NCI-H1092 (cell line): ENCODE results near the gene RAB17.
"Not testable (repeated sequence)": the region's sequence is repeated elsewhere in the genome, so short reads cannot be mapped to it uniquely, and the experiment has no call there.

Source experiments
- DNase-seq: peaks from one replicate; lab custom pipeline; 2025; lab: John Stamatoyannopoulos, UW

Gene RAB17

DNA sequence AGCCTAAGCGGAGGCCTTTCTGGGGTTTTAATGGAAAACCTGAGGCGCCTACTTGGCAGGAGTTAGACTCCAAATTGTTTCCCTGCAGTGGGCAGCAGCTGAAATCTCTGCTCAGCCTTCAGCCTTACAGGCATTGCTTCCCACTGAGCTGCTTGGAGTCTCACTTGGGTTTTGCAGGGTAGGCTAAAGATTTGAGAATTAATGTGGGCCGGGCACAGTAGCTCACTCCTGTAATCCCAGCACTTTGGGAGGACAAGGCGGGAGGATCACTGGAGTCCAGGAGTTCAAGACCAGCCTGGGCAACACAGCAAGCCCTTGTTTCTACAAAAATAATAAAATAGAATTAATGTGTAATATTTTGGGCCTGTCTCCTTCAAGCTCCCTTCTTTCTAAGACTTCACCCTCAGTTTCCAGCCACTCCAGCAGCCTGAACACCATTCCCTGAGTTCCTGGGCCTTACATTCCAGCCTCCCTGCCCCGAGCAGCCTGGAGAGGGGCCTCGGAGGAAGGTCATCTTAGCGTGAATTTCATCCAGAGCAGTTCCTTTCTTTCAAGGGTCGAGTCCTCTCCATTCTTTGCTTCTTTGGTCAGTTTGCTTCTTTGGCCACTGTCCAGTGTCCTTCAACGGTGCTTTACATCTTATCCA lies 9.1 kb upstream of the RAB17 start:
- DNase-seq, result no peak

DNA sequence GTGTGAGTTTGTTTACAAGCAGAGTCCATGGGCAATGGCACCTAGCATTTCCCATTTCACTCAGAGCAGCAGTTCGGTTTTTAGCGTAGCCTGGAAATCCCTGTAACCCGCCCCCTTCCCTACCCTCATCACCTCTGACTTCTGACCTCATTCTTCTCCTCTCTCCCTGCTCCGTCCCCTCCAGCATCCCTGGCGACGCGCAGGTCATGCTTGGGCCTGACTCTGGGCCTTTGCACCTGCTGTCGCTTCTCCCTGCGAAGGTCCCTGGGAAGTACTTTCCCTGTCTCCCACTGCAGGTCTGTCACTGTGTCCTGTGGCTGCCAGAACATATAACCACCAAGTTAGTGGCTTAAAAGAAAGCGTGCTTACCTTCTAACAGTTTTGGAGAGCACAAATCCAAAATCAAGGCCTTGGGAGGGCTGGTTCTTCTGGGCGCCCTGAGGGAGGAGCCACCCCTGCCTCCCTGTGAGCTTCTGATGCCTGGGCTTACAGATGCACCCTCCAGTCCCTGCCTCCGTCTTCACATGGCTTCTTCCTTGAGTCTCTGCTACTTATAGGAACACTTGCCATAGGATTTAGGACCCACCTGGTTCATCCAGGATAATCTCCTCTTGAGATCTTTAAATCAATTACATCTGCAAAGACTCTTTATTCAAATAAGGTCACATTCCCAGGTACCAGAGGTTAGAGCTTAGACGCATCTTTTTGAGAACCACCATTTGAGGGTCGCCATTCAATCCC lies 8.1 kb upstream of the RAB17 start:
- DNase-seq, result no peak

DNA sequence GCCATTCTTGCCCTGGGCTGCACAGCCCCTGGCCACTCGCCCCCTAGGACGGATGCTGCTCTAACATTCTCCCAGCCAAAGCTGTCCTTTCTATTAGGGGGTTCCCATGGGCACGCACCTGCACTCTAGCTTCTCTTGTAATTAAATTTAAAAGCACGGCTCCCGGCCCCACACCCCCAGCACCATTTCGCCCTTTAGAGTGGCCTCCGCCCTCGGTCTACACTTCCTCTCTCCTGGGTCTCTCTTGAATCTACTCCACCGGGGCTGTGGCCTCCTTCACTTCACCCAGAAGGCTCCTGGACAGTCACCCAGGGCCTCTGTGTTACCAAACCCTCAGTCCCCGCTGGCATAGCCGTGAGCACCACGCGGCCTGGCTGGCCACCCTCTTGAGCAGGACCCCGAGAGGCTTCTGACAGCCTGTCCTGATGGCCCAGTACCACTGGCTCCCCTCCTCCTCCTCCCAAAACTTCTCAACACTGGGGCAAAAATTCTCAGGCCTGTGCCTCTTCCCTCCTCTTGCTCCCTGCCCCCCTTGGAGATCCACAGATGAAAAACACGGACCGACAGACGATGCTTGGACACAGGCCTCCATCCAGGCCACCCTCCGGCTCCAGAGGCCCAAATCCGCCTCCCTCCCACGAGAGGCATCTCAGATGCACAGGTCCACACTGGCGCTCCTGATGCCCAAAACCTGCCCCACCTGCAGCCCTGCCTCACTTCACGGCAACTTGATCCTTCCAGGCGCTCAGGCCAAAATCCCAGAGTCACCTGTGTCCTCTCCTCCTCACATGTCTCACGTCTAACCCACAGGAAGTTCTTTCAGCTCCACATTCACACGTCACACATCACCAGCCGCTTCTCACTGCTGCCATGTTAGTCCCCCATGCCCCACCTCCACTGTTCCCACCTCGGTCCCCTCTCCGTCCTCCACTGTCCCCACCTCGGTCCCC lies 6.9 kb upstream of the RAB17 start:
- no peak for DNase-seq

DNA sequence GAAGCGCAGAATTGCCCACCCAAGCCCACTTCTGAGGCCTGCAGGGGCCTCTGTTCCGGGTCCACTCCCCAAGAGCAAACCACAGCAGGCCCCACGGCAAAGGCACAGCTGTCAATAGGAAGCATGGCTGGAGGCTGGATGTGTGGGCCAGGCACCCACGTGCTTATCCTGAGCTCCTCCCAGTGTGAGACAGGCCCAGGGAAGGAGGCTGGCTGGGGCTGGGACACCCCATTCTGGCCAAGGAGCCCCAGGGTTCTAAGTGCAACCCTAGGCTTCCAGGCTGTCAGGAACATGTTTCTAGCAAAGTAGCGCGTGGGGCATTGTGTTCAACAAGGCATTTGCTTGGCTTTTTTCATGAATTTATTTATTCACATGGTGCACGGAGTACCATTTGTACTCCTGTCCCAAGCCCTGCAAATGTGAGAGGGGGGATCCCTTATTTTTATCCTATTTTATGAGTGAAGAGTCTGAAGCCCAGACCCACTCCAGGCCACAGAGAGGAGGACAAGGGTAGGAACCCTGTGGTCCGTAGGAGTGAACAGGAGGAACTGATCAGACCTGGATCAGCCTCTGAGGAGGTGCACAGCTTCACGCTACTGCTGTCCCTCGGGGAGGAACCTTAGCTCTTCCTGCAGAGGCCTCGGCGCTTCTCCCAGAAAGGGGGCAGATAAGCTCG lies 6.1 kb upstream of the RAB17 start:
- no peak for DNase-seq

DNA sequence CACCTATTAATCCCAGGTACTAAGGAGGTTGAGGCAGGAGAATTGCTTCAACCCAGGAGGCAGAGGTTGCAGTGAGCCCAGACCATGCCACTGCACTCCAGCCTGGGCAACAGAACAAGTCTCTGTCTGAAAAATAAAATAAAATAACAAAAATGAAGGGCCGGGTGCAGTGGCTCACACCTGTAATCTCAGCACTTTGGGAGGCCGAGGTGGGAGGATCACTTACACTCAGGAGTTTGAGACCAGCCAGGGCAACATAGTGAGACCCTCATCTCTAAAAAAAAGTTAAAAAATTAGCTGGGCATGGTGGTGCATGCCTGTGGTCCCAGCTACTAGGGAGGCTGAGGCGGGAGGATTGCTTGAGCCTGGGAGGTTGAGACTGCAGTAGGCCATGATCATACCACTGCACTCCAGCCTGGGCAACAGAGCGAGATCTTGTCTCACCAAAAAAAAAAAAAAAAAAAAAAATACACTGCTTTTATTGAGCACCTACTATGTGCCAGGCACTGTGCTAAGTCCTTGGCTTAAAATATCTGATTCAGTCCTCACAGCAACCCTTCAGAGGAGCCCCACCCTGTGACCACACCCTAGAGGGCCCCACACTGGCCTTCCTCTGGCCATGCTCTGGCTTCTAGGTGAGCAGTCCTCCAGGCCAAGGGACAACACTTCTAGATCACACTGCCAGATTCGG lies 5.4 kb upstream of the RAB17 start:
- not testable (repeated sequence) for DNase-seq

DNA sequence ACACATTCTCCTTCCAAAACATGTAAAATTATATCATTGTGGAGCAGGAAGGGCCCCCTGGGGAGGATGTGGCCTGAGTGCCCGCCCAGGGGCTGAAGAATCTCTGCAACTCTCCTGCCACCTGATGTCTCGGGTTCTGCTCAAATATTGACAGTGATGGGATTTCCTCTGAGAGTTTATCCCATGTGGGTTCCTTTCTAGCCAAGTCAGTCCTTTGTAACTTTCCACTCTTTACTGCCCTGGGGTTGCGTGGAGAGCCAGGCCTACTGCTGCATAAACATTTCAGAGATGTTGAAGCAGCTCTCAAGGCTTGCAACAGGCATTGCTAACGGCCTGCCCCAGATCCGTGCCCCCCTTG lies 4.0 kb upstream of the RAB17 start:
- no peak for DNase-seq

DNA sequence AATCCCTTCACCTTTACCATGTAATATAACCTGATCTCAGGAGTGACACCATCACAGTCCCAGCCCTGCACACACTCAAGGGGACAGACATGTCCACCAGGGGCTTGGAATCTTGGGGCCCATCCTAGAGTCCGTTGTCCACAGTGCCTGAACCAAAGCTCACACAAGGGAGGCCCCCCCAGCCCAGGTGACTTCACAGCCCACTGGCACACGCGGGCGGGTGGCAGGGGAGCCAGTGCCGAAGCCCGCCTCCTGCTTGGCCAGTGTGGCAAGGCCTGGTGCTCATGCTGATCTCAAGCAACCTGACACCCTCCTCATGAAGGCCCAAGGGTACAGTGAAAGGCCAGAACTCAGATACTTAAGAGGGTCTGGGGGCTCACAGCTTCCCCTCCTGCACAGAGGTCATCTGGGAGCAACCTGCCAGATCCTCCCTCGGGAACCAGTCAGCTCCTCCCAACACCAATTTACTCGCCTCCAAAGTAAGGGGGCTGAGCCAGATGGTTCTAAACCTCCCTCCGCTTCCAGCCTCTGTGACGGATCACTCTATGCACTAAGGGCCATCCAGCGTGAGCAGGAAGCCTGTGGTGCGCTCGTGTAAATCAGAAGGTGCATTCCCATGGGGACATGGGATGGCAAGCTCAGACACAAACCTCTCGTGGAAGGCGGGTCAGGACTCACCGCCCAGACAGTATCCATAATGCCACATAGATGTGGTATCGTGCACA lies 3.2 kb upstream of the RAB17 start:
- DNase-seq, result no peak

DNA sequence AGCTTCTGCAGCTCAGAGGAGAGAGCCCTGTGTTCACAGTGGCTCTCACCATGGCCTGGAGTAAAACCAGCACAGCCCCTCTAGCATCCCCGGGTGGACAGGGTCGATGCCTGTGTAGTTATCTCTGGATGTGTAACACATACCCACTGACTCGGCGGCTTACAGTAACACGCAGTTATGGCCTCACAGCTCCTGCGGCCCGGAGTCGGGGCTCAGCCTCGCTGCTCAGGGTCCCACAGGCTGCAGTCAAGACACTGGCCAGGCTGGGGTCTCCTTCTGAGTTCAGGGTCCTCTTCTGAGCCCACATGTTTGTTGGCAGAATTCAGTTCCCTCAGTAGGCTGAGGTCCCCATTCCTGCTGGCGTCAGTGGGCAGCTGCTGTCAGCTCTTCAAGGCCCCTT lies 2.5 kb upstream of the RAB17 start:
- DNase-seq, result no peak

DNA sequence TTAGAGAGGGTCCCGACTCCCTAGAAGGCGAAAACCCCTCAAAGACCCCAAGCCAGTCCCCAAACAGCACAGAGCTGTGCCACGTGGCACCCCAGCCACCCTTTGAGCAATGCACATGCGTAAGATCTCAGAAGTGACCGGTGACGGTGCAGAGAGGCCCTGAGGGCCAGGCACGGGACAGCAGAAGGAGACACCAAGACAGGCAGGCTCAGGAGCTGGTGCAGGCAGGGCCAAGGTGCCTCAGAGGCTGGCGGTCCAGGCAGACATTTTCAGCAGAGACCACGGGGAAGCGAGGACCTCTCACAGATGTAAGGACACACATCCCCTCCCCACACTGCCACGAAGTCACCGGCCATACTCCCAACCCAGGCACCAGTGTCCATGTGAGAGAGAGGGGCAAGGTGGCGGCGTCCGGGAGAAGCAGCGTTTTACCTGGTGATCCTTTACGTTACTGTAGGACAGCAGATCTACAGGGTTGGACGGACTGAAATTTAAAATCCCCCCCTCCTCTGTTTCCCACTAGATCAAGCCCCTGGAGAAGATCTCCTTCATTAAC lies 2.0 kb upstream of the RAB17 start:
- no peak for DNase-seq

DNA sequence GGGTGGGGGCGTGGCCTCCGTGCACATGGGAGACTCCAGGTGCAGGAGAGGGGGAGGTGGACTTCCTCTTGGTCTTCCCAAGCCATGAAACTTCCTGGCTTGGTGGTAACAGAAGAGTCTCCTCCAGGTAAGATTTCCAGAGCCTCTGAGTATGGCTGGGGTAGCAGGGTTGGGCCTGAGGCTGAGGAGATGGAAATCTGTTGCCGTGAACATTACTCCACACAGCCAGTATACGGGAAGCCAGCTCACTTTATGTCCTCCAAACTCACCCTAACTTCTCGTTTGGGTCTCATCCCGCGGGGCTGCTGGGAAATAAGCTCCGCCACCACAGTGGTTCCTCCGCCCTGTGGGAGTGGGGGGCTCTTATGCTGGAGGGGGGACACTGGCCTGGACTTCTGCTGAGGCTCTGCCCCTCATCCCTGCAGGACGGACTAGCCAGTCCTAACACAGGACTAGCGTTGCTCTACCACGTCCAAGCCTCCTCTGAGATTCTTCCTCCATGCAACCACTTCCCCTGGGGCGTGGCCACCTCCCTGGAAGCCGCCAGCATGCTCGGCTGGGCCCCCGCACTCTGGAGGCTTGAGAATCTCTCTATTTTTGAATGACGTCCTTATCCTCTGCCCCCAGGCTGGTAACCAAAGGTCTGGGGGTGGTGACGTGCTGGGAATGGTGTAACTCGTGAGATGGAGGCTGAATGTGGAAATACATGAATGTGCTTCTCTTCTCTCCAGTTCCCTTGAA lies 777 bp upstream of the RAB17 start:
- no peak for DNase-seq

DNA sequence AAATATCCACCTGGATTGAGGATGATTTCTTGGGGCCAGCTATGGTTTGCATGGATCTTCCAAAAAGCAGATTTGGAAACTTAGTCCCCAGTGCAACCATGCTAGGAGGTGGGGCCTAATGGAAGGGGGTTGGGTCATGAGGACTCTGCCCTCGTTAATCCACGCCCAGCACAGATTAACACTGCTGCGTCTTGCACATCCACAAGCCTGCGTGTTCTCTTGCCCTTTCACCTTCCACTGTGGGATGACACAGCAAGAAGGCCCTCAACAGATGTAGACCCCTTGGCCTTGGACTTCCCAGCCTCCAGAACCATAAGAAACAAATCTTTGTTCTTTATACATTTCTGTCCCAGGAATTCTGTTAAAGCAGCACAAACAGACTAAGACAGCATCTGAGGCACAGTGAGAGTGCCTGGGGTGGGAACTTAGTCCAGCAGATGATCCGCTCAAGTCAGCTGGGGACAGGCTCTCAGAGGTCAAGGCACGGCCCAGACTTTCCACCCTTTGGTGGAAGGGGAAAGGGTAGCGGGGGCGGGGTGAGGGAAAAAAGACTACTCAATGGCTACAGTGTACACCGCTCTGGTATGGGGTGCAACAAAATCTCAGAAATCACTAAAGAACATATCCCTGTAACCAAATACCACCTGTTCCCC lies 2.4 kb downstream of the RAB17 start:
- no peak for DNase-seq

DNA sequence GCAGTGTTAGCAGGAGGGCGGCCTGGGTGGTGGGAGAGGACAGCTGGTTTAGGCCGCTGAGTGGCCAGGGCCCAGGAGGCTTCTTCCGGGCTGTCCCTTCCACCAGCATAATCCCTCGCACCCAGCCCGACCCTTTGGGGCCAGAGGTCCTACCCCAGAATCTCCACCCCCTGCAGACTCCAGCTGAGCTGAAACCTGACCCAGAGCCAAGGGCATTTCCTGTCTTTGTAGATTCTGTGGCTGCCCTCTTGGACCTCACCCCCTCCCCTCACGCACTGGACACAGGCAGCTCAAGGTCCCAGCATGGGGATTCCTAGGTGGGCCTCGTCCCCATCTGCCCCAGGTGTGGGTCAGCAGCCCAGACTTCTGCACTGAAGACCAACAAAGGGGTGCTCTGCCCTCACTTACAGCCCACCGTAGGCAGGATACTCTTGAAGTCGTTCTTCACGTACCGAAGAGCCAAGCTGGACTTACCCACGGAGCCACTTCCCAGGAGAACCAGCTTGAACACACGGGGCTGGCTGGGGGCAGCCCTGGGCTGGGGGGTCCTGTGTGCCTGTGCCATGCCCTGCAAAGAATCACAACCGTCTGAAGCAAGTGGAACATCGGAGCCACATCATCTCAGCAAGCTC lies 4.8 kb downstream of the RAB17 start:
- DNase-seq, result no peak

DNA sequence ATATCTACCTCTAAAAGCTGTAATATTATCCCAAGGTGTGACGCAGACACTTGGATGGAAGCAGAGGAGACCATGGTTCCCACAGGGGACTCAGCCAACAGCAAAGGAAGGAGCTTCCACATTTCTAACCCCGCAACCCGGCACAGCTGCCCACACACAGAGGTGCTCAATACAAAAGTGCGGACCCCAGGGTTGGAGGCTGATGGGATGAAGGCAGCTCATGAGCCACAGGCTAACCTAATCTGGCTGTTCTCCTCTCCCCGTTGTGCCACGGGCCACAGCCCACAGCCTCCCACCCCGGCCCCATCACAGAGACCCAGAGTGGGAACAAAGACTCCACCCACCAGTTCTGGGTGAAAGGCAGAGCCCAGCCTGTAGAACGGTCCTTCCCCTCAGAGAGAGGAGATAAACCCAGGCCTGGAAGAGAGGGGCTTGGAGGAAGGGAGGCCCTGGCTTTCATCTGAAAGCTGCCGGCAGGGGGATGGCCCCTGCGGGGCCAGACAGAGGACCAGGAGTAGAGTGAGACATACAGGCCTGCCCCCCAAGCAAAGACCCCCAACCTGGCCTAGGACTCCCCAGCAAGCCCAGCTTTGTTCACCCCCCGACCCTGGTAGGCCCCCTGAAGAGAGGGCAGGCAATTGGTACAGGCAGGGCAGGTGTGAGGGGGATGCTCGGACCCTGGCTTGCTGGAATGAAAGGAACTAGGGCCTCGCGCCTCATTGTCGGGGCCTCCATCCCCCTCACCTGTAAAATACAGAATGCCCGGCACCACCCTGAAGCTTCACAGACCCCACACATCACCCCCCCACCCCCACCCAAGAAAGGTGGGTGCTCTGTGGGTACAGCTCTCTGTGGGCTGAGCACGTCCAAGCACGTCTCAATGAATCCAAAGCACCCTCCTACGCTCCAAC lies 6.9 kb downstream of the RAB17 start:
- no peak for DNase-seq

DNA sequence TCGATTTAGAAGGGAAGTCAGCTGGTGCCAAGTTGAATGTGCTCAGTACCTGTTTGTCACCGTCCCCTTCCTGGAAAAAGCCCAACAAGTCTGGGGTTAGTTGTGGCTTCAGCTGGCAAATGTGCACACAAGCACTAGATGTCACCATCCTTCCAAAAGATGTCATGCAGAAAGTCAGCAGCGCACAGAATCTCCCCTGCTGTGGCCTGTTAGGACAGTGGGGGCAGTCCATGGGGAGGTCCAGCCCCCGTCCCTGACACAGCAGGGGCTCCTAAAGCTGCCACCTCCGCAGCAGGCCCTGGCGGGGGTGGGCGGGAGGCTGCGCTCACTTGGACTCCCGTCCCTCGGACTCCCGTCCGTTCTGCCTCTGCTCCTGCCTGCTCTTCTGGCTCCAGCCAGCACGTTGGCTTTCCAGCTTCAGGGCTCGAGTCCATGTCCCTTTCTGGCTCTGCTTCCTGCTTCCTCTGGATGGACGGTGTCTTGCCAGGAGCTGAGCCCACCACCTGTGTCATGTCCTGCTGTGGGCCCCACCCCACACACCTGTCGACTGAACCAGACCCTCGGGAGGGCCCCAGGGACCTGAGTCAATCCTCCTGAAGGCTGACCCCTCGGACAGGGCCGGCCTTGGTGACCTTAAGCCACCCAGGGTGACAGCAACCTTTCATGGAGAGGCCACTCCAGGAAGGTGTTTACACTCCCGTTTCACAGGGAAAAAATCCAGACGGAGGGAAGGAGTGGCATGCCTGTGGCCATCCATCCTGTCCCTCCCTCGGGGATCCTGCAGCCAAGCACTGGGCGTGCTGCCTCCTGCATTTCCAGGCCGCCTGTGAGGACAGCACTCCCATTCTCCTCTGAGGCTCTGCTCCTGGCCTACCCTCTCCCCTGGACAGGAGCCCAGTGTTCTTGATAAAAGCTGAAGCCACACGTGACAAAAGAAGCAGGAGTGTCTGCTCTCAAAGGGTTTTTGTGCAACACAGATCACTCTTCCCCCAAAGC lies 8.5 kb downstream of the RAB17 start:
- DNase-seq, result peak; percentile 65

DNA sequence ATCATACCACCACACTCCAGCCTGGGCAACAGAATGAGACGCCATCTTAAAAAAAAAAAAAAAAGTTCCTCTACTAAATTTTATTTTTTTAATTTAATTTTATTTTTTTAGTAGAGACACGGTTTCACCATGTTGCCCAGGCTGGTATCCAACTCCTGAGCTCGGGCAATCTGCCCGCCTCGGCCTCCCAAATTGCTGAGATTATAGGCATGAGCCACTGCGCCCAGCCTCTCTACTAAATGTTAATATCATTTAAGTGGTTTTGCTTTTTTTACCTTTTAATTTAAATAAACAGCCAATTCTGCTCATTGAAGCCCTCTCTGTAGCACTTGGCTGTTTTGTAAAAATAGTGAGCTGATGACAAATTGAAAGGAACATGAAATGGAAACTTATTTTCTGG lies 9.2 kb downstream of the RAB17 start:
- DNase-seq, result no peak
